ENCODE results near the gene RASSF8. TPM values are rescaled to one million over a fixed set of nuclear protein-coding genes. Genes with fewer than 3 reads are reported as not detected.

RASSF8 gene
- total and polyA plus RNA-seq, 9 of the 15 experiments (the other 6 are each of a cell fraction or from before 2014, with no cell fraction given): 0.01 to 0.36 (median 0.12) TPM; not detected in 1

- TF ChIP-seq GTF2A2 (tag; IDR thresholded peaks at IDR 0.05): no peak
- no peak for TF ChIP-seq NFRKB (IDR thresholded peaks at IDR 0.05; ENCODE audit: low read depth)
- TF ChIP-seq, protein P1, sequence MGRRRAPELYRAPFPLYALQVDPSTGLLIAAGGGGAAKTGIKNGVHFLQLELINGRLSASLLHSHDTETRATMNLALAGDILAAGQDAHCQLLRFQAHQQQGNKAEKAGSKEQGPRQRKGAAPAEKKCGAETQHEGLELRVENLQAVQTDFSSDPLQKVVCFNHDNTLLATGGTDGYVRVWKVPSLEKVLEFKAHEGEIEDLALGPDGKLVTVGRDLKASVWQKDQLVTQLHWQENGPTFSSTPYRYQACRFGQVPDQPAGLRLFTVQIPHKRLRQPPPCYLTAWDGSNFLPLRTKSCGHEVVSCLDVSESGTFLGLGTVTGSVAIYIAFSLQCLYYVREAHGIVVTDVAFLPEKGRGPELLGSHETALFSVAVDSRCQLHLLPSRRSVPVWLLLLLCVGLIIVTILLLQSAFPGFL (CRISPR knock-in tag; IDR thresholded peaks at IDR 0.05): no peak
- no peak for TF ChIP-seq ZSCAN29 (IDR thresholded peaks at IDR 0.05)
- no peak for TF ChIP-seq PHB2 (IDR thresholded peaks at IDR 0.05; ENCODE audit: low read depth)
- no peak for TF ChIP-seq YBX1 (IDR thresholded peaks at IDR 0.05)
These were observed 73.8 kb downstream of the RASSF8 start (continued) for GRCh38 chr12:26032290-26032689.

- no peak for TF ChIP-seq ZNF143 (CRISPR knock-in tag; IDR thresholded peaks at IDR 0.05)
- no peaks in the 10 kb centered on the region for H3K9me3 ChIP-seq (replicated peaks; ENCODE audit: control insufficient read depth, insufficient read depth, low read depth, low read length)
- no peak overlapping the region for H3K4me3 ChIP-seq
- H3K27ac ChIP-seq (ENCODE audit: extremely low read depth, low read depth, low read length): no peak overlapping the region
- H3K4me2 ChIP-seq (ENCODE audit: insufficient read depth, low read length): no peak overlapping the region
- no peaks in the 10 kb centered on the region for H3K4me1 ChIP-seq (replicated peaks in 1 of 2; ENCODE audit: control insufficient read depth in 2 of 2, insufficient read depth in 2 of 2, low read length in 2 of 2)
- POLR2A ChIA-PET: no interaction called here
- no peaks in the 10 kb centered on the region for H3K36me3 ChIP-seq (ENCODE audit: control insufficient read depth, insufficient read depth, low read length)
- intact Hi-C loops (cut with micrococcal nuclease) (no loop called here), in situ Hi-C loops (cut with MboI) (no loop called here)
- FAIRE-seq (no peak), DNase-seq (ENCODE audit: extremely low read depth in 1 of 4, low spot score in 3 of 4) (no peak), ATAC-seq (no peak)
- no peaks in the 10 kb centered on the region for H3K27me3 ChIP-seq (ENCODE audit: control insufficient read depth in 2 of 2, insufficient read depth in 2 of 2, low read length in 2 of 2)
- 5% methylated on average over 1 of the region's 1 CpG for WGBS (ENCODE audit: insufficient coverage, low coverage, missing lambda C conversion rate)
- H3K9me1 ChIP-seq (ENCODE audit: control insufficient read depth, insufficient read depth, low read length): no peaks in the 10 kb centered on the region
- H4K20me1 ChIP-seq (replicated peaks; ENCODE audit: control insufficient read depth, insufficient read depth, low read length): no peaks in the 10 kb centered on the region
- H3K9ac ChIP-seq (ENCODE audit: insufficient read depth in 1 of 2, low read depth in 2 of 2, low read length in 2 of 2): no peak overlapping the region
- H2AFZ ChIP-seq (ENCODE audit: low read depth, low read length): no peak overlapping the region
- BruUV-seq (replicated peaks): no TSS peak
- CTCF ChIA-PET (ENCODE audit: low intra/inter-chr PET ratio): no interaction called here
- no peaks in the 10 kb centered on the region for H3K79me2 ChIP-seq (ENCODE audit: control insufficient read depth, insufficient read depth, low read length)
These were observed 74.3 kb downstream of the RASSF8 start for GRCh38 chr12:26032719-26033241.
